HG03159 (cell line): ENCODE measurements around the gene ATAD3B.
A peak's percentile ranks its signal among the peaks of the same experiment; 100 is the strongest.
"Not testable (repeated sequence)": the region's sequence is repeated elsewhere in the genome, so short reads cannot be mapped to it uniquely, and the experiment has no call there.

Experiments used
- ATAC-seq: cut with Tn5 transposase; IDR thresholded peaks from one replicate; pipeline ENCODE4 v1.9.1; 2021; ENCODE audit warnings: mild to moderate bottlenecking, moderate library complexity; ENCODE audit not compliant: unreplicated experiment

ATAD3B gene

DNA sequence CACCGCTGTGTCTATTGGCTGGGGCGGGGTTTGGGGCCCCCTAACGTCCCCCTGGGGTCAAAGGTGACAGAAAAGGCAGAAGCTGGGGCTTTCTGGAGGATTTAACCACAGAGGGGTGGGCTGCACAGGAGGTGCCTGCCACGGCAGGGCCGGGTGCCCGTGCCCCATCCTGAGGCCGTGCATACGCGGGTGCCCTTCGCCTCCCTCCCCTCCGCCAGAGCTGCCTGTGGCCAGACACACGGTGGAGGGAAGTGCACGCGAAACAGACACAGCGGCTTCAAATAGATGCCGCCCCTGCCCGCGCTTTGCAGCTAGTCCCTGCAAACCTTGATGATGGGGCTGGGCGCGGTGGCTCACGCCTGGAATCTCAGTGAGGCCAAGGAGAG lies 37.9 kb downstream of the ATAD3B start:
- not testable (repeated sequence) for ATAC-seq

DNA sequence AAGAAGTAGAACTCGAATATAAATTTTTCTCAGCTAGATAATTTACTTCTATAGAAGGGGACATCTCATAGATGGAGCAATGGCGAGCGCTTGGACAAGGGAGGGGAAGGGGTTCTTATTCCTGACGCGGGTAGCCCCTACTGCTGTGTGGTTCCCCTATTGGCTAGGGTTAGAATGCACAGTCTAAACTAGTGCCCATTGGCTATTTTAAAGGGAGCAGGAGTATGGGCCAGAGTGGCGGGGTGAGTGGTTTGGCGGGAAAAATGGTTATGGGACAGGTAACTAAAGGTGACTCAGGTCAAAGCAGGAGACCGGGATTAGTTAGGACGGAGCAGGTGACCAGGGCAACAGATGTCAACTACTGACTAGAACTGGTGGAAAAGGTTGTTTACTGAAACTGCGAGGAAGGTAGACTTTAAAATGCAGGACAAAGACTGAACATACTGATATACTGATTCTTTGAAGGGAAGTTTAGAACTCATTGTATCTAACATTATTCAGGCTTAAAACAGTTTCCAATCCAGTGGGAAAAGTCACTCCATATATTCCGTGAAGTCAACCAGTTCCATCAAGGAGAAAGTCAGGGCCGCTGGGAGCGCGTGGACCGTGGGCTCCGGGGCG lies 39.5 kb downstream of the ATAD3B start:
- ATAC-seq = no peak

DNA sequence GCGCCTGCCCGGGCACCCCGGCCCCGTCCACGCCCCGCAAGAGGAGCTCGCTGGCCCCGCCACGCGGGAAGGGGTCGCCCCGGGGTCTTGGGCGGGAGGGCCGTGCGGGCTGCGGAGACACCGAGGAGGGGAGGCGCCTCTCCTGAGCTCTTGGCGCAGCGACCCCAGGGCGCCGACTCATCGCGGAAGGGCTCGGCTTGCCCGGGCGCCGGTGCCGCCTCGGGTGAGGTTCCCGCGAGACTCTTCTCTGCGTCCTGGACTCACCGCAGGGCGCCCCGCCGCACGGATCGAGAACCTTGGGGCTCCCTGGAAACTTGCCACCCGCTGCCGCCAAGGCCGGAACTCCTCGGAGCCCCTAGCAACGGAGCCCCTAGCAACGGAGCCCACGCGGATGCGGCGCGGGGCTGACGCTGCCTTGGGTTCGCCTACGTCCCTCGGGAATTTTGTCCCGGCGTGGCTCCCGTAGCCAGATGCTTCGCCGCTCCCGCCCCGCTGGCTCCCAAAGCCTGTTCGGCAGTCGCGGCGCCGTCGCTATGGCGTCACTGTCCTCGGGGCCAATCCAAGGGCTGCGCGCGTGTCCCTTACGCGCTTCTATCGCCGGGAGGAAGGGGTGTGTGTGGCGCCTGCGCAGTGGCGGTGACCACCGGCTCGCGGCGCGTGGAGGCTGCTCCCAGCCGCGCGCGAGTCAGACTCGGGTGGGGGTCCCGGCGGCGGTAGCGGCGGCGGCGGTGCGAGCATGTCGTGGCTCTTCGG lies 40.1 kb downstream of the ATAD3B start, which contains the start of gene ATAD3A:
ATAD3A (plus strand) TSS at position 630 of the 753 bp plus-strand sequence; CDS start at position 737, 107 bp downstream.
- ATAC-seq = peak; percentile 78

DNA sequence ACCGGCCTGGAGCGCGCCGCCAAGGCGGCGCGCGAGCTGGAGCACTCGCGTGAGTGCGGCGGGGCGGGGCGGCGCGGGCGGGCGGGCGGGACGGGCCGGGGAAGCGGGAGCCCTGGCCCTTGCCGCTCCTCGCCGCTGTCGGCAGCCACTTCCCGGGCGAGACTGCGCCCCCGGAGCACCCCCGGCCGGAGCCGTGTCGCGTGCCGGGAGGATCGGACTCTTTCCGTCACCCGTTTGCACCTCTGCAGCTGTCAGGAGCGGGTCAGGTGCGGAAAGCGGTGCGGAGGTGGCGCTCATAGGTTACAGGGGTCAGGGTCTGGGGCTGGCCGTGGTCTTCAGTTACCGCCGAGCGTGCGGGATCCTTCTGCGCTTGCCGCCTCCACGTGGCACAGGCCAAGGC lies 40.9 kb downstream of the ATAD3B start:
- not testable (repeated sequence) for ATAC-seq

DNA sequence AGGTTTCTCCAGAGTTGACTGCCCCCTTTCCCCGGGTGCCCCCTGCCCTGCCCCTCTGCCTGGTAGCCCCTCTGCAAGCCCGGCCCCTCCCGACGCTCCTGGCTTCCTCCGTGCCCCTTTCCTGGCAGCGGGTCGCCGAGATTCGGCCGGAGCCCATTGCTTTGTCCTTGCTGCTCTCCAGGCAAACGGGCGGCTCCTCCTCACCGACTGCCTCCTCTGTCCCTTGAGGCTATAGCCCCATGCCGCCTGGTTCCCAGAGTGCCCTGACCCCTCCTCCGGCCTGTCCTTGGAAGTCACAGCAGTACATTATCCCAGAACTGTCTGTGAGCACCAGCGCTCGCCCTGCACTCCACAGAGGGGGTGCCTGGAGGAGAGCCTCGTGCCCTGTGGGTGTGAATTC lies 42.1 kb downstream of the ATAD3B start:
- not testable (repeated sequence) for ATAC-seq

DNA sequence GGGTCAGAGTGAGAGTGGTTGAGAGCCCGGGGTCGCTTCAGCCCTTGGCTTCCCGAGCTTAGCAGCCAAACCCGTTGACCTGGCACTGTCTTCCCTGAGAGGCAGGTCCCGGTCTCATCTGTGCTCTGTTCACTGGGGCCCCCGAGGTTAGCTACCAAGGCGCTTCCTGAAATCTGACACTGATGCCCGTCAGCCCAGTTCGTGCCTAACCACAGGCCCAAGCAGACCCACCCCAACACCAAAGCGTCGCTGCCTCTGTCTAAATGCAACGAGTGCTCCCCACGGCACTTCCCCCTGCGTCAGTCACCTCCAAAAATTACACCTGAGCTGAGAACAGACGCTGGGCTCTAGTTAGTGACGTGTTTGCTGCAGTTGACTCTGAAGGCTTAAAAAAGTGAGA lies 42.8 kb downstream of the ATAD3B start:
- not testable (repeated sequence) for ATAC-seq

DNA sequence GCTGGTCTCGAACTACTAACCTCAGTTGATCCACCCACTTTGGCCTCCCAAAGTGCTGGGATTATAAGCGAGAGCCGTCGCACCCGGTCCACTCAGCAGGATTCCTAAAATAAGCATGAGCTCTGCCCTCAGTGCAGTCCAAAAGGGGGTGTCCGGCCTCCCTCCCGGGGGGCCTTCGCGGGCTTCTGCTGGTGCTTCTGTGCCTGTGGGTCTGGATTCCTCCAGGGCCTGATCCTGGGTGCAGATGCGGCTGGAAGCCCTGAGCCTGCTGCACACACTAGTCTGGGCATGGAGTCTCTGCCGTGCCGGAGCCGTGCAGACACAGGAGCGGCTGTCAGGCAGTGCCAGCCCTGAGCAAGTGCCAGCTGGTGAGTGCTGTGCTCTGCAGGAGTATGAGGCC lies 45.4 kb downstream of the ATAD3B start:
- not testable (repeated sequence) for ATAC-seq

DNA sequence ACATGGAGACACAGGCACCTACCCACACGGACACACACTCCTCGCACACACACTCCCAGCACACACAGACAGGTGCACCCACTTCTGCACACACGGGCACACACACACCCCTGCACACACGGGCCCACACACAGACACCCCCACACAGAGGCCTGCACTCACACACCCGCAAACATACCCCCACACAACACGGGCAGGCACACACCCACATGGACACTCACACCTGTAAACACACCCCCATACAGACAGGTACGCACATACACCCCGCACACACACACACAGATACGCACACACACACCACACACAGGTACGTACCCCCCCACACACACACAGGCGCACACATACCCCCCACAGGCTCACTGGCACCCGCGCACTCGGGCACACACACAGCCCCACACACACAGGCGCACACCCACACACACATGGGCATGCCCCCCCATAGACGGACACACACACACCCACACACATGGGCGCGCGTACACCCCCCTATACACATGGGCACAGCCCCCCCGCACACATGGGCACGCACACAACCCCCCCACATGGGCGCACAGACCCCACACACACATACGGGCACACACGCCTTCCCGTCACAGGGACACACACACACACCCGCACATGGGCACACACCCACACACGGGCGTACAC lies 46.5 kb downstream of the ATAD3B start:
- no peak for ATAC-seq

DNA sequence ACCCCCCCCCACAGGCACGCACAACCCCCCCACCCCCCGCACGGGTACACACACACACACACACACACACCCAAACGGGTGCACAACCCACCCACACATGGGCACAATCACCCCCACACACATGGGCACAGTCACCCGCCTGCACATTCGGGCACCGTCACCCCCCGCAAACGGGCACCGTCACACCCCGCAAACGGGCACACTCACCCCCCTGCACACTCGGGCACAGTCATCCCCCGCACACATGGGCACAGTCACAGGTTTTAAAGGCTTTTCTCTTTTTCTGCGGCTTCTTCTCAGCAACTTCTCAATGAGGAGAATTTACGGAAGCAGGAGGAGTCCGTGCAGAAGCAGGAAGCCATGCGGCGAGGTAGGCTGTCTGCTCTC lies 47.0 kb downstream of the ATAD3B start:
- ATAC-seq = not testable (repeated sequence)

DNA sequence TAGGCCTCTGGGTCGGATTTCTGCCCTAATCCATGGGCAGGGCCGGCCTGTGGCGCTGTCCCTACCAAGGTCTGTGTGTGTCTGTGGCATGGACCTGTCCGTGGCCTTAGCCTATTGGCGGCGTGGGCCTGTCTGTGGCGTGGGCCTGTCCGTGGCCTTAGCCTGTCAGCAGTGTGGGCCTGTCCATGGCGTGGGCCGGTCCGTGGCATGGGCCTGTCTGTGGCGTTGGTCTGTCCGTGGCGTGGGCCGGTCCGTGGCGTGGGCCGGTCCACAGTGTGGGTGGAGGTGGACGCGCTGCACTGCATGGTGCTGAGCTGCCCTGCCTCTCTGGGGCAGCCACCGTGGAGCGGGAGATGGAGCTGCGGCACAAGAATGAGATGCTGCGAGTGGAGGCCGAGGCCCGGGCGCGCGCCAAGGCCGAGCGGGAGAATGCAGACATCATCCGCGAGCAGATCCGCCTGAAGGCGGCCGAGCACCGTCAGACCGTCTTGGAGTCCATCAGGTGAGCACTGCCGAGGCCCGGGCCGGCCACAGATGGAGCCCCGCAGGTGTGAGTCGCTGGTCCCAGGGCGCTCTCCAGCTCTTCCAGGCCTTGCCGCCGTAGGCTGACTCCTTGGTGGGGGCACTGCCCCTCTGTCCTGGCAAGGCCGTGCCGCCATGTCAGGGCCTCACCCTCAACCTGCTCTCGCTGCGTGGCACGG lies 48.4 kb downstream of the ATAD3B start:
- not testable (repeated sequence) for ATAC-seq

DNA sequence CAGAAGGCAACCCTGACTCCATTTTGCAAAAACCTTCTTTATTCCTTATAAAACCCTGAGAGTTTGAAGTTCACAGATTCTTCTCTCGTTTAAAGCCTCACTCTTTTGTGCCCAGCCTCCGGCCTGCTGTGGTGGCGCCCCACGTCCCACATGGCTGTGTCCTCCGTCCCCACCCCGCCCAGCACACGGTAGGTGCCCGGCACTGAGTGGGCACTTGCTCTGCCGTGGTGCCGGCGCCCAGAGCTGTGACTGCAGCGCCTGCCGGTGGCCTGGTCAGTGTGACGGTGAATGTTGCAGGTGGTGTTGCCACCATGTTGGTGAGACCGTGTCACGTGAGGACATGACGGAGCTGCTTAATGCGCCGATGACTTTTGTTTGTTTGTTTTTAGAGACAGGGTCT lies 49.8 kb downstream of the ATAD3B start:
- no peak for ATAC-seq

DNA sequence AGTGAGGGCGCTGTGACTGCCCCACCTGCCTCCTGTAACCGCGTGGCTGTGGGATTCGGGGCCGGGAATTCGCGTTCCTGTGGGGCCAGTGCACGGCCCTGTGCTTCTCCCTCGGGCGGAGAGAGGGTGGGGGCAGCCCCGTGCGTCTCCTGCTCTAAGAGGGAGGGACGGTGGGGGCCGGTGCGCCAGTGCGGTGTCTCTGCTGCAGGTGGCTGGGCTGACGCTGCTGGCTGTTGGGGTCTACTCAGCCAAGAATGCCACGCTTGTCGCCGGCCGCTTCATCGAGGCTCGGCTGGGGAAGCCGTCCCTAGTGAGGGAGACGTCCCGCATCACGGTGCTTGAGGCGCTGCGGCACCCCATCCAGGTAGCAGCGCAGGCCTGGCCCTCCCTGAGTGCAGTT lies 51.0 kb downstream of the ATAD3B start:
- ATAC-seq = not testable (repeated sequence)

DNA sequence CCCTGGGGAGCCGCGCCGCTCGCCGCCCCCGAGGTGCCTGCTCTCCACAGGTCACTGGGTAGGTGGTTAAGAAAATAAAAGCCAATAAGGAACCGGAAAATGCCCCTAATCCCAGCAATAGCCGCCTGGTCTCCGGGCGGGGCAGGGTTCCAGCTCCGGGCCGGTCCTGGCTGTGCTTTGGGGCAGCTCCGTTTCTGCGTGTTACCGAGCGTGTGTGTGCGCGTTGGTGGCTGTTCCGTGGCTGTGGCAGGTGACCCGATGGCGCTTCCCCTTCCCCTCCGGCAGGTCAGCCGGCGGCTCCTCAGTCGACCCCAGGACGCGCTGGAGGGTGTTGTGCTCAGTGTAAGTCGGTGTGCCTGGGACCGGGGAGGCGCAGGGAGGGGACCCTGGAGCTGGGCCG lies 51.7 kb downstream of the ATAD3B start:
- not testable (repeated sequence) for ATAC-seq

DNA sequence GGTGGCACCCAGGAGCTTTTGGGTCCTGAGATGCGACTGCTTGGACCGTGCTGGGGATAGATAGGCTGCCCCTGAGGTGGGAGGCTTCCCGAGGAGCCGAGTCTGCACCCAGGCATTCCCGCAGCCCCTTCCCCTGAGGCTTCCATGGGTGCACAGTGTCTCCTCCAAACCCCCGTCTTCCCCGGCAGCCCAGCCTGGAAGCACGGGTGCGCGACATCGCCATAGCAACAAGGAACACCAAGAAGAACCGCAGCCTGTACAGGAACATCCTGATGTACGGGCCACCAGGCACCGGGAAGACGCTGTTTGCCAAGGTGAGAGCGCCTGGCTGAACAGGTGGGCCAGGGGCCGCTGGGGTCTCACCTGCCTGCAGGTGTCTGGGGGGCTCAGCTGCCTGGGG lies 52.1 kb downstream of the ATAD3B start:
- not testable (repeated sequence) for ATAC-seq

DNA sequence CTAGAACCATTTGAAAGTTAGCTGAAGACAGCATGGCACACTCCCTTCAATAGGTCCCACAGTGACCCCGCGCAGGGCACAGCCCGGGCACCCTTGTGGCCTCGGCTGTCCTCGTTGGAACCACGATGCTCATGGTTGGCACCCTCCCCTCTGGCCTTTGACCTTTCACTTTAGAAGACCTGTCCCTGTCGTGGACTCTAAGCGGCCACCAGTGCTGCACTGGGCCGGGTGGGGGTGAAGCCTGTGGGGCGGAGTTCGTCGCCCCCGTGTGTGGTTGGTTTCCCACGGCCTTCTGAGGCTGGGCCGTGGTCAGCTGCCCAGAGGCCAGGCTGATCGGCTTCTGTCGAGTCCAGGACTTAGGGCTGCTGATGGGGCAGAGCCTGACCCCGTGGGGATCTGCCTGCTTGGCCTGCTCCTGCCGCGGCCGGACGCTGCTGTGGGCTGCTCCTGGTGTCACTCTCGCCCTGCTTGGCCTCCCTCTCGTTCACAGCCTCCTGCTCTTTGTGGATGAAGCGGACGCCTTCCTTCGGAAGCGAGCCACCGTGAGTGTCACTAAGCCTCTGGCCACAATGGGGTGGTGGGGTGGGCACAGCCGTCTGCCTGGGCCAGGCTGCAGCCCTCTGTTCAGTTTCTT lies 53.3 kb downstream of the ATAD3B start:
- not testable (repeated sequence) for ATAC-seq

DNA sequence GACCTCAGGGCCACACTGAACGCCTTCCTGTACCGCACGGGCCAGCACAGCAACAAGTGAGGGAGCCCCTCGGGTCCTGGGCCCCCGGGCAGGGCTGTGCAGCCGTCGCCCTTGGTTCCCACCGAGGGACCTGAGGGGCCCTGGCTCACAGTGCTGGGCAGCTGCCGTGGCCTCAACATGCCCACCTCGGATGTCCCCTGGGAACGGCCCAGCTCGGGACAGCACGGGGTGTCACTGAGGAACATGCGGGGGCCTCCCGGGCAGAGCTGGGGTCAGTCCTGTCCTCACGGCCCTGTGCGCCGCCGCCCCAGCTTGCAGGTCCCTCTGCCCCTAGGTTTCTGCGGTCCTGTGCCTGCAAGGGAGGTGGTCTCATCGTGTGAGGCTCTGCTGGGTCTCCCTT lies 54.9 kb downstream of the ATAD3B start:
- ATAC-seq = not testable (repeated sequence)

DNA sequence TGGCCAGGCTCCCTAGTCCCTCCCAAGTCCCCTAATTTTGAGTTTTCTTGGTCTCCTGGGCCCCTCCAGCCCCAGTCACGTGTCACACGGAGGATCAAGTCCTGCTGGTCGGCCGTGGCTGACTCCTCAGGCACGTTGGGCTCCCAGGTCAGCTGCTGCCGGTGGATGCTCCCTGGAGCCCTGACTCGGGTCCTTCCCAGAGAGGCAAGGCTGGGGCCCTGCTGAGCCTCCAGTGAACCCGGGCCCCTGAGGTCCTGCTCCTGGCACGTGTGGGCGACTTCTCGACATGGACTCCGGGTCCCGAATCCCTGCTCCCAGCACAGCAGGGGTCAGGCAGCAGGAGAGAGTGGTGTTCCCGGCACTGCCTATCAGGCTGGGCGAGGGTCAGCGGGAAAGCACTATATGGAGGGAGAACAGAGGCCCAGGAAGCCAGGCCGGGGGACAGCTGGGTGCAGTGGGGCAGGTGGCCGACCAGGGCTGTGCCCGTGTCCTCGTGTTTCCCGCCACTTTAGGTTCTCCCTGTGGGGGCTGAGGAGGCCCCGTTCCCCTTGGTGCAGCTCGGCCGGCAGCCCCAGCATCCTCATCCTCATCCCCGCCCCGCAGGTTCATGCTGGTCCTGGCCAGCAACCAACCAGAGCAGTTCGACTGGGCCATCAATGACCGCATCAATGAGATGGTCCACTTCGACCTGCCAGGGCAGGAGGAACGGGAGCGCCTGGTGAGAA lies 55.7 kb downstream of the ATAD3B start:
- ATAC-seq = no peak

DNA sequence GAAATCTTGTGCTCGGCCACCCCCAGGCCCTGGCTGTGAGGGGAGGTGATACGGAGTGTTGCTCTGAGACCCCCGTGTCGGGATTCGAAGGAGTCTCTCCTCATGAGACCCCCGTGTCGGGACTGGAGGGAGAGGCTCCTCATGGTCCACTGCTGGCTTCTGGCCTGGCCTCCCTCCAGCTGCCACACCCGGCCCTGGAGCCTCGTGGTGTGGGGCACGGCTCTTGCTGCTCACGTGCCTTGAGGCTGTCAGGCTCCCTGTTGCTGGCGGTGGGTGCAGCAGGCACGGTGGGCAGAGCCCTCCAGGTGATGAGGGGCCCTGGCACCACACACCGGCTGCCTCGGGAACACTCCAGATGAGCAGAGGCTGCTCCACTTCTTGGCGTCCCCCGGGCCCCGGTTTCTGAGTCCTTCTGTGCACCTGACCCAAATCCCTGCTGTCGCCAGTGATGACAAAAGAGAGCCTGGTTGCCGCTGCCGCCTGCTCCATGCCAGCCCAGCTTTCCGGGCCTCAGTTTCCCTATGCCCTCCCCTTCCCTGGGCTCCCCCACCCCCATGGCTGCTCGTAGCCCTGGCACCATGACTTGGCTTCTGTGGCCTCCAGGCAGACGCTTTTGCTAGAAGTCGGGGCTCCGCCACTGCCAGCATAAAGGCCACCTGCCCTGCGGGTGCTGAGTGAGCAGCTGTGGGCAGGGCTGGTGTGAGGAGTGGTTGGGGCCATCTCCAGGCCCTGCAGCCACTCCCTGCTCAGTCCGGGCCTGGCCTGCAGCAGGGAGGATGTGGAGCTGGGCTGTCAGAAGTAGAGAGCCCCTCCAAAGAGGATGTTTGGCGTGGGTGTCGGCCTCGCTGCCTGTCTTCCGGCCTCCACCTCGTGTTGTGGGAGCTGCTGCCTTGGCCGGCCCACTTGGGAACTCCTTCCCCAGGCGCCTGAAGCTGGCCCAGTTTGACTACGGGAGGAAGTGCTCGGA lies 57.0 kb downstream of the ATAD3B start:
- ATAC-seq = no peak

DNA sequence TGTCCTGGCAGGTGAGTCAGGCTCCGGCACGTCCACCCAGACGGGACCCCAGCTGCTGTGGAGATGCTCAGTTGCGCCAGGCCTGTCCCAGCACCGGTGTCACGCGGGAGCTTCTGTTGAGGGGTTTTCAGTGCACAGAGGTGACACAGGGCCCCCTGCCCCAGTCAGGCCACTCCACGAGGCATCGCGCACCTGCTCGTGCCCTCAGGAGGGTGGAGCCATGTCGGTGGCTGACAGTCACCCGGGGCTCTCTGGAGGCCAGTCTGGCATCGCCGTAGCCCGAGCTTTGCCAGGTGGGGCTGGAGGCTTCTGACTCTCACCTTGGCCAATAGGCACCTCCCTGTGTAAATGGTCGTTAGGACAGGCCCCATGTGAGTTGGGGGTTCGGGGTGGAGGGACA lies 57.8 kb downstream of the ATAD3B start:
- no peak for ATAC-seq
